ENCODE results near the gene TMEM38B. TPM values are rescaled to one million over a fixed set of nuclear protein-coding genes. Genes with fewer than 3 reads are reported as not detected.

The TMEM38B gene
- total RNA-seq, 1 donor from 2014 or later = 9.3 TPM

- H3K79me2 ChIP-seq (ENCODE audit: insufficient read depth, low read length) = no peaks in the 10 kb centered on the region
- DNase-seq (ENCODE audit: low read depth) (no peak), FAIRE-seq (no peak)
- Mint-ChIP-seq H3K9me3 (ENCODE audit: unreplicated experiment) (peaks cover under 1% of the 10 kb centered on the region), H3K4me1 (ENCODE audit: low read depth, unreplicated experiment) (no peaks in the 10 kb centered on the region), H3K36me3 (ENCODE audit: low read depth, unreplicated experiment) (no peaks in the 10 kb centered on the region), H3K27me3 (ENCODE audit: low read depth, unreplicated experiment) (peaks cover 4% of the 10 kb centered on the region), H3K27ac (ENCODE audit: unreplicated experiment) (no peak overlapping the region), H3K4me3 (ENCODE audit: unreplicated experiment) (no peak overlapping the region)
- no peak overlapping the region for H3K4me3 ChIP-seq (ENCODE audit: insufficient read depth, low read depth, low read length)
- H4K20me1 ChIP-seq (ENCODE audit: insufficient read depth, low read length) = no peaks in the 10 kb centered on the region
- no peaks in the 10 kb centered on the region for H3K36me3 ChIP-seq (ENCODE audit: insufficient read depth, low read length)
- H3K9ac ChIP-seq (ENCODE audit: low read length) = no peak overlapping the region
- H3K4me1 ChIP-seq (ENCODE audit: insufficient read depth, low read length) = no peaks in the 10 kb centered on the region
- no peaks in the 10 kb centered on the region for H3K9me3 ChIP-seq (ENCODE audit: insufficient read depth, low read depth, low read length)
- no peak for TF ChIP-seq EZH2 (IDR thresholded peaks at IDR 0.05; ENCODE audit: insufficient read depth, low read length)
- TF ChIP-seq, protein P1, sequence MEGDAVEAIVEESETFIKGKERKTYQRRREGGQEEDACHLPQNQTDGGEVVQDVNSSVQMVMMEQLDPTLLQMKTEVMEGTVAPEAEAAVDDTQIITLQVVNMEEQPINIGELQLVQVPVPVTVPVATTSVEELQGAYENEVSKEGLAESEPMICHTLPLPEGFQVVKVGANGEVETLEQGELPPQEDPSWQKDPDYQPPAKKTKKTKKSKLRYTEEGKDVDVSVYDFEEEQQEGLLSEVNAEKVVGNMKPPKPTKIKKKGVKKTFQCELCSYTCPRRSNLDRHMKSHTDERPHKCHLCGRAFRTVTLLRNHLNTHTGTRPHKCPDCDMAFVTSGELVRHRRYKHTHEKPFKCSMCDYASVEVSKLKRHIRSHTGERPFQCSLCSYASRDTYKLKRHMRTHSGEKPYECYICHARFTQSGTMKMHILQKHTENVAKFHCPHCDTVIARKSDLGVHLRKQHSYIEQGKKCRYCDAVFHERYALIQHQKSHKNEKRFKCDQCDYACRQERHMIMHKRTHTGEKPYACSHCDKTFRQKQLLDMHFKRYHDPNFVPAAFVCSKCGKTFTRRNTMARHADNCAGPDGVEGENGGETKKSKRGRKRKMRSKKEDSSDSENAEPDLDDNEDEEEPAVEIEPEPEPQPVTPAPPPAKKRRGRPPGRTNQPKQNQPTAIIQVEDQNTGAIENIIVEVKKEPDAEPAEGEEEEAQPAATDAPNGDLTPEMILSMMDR (IDR thresholded peaks at IDR 0.05; ENCODE audit: insufficient read depth, low read depth, low read length) = no peak
- H2AFZ ChIP-seq (ENCODE audit: low read depth, low read length) = no peak overlapping the region
- H3K27me3 ChIP-seq (ENCODE audit: insufficient read depth, low read length) = no peaks in the 10 kb centered on the region
- H3K4me2 ChIP-seq (ENCODE audit: low read length) = no peak overlapping the region
- H3K27ac ChIP-seq (ENCODE audit: low read depth, low read length) = no peak overlapping the region
These were observed 122.6 kb downstream of the TMEM38B start for GRCh38 chr9:105816981-105817380.

GRCh38 chr9:105818903-105819302 is 124.6 kb downstream of the TMEM38B start:
- H3K4me3 Mint-ChIP-seq (ENCODE audit: unreplicated experiment) = no peak overlapping the region
- H3K36me3 Mint-ChIP-seq (ENCODE audit: low read depth, unreplicated experiment) = no peaks in the 10 kb centered on the region
- no peak for FAIRE-seq
- peaks cover 11% of the 10 kb centered on the region for H3K27me3 Mint-ChIP-seq (ENCODE audit: low read depth, unreplicated experiment)
- Histone ChIP-seq H3K9me3 (ENCODE audit: insufficient read depth, low read depth, low read length) (no peaks in the 10 kb centered on the region), H3K4me1 (ENCODE audit: insufficient read depth, low read length) (no peaks in the 10 kb centered on the region), H2AFZ (ENCODE audit: low read depth, low read length) (no peak overlapping the region), H3K4me3 (ENCODE audit: insufficient read depth, low read depth, low read length) (no peak overlapping the region), H3K79me2 (ENCODE audit: insufficient read depth, low read length) (no peaks in the 10 kb centered on the region), H3K27me3 (ENCODE audit: insufficient read depth, low read length) (no peaks in the 10 kb centered on the region), H3K27ac (ENCODE audit: low read depth, low read length) (no peak overlapping the region), H3K4me2 (ENCODE audit: low read length) (no peak overlapping the region), H4K20me1 (ENCODE audit: insufficient read depth, low read length) (no peaks in the 10 kb centered on the region), H3K36me3 (ENCODE audit: insufficient read depth, low read length) (no peaks in the 10 kb centered on the region), H3K9ac (ENCODE audit: low read length) (no peak overlapping the region)
- H3K27ac Mint-ChIP-seq (ENCODE audit: unreplicated experiment) = no peak overlapping the region
- peaks cover 1% of the 10 kb centered on the region for H3K9me3 Mint-ChIP-seq (ENCODE audit: unreplicated experiment)
- DNase-seq (ENCODE audit: low read depth) = no peak
- no peak for TF ChIP-seq EZH2 (IDR thresholded peaks at IDR 0.05; ENCODE audit: insufficient read depth, low read length)
- TF ChIP-seq, protein P1 (IDR thresholded peaks at IDR 0.05; ENCODE audit: insufficient read depth, low read depth, low read length) = no peak
- H3K4me1 Mint-ChIP-seq (ENCODE audit: low read depth, unreplicated experiment) = no peaks in the 10 kb centered on the region

DNA sequence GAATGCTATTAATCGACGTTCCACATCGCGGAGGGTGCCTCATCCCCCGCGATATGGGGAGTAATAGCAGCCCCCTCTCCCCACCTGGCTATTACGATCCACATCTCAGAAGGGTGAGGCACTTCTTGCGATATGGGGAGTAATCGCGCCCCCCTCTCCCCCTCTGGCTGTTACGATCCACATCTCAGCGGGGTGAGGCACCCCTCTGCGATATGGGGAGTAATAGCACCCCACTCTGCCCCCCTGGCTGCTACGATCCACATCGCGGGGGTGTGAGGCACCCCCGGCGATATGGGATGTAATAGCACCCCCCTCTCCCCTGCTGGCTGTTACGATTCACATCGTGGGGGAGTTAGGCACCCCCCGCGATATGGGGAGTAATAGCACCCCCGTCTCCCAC is 128.5 kb downstream of the TMEM38B start:
- H3K9ac ChIP-seq (ENCODE audit: low read length) = no peak overlapping the region
- peaks cover 11% of the 10 kb centered on the region for H3K27me3 Mint-ChIP-seq (ENCODE audit: low read depth, unreplicated experiment)
- no peaks in the 10 kb centered on the region for H3K4me1 Mint-ChIP-seq (ENCODE audit: low read depth, unreplicated experiment)
- no peak overlapping the region for H3K27ac ChIP-seq (ENCODE audit: low read depth, low read length)
- no peaks in the 10 kb centered on the region for H3K36me3 ChIP-seq (ENCODE audit: insufficient read depth, low read length)
- no peaks in the 10 kb centered on the region for H3K4me1 ChIP-seq (ENCODE audit: insufficient read depth, low read length)
- H3K4me3 Mint-ChIP-seq (ENCODE audit: unreplicated experiment) = no peak overlapping the region
- H3K27ac Mint-ChIP-seq (ENCODE audit: unreplicated experiment) = no peak overlapping the region
- H3K9me3 Mint-ChIP-seq (ENCODE audit: unreplicated experiment) = peaks cover 1% of the 10 kb centered on the region
- DNase-seq (ENCODE audit: low read depth) (no peak), FAIRE-seq (no peak)
- H3K4me3 ChIP-seq (ENCODE audit: insufficient read depth, low read depth, low read length) = no peak overlapping the region
- no peaks in the 10 kb centered on the region for H3K36me3 Mint-ChIP-seq (ENCODE audit: low read depth, unreplicated experiment)
- H3K9me3 ChIP-seq (ENCODE audit: insufficient read depth, low read depth, low read length) = no peaks in the 10 kb centered on the region
- no peaks in the 10 kb centered on the region for H4K20me1 ChIP-seq (ENCODE audit: insufficient read depth, low read length)
- TF ChIP-seq EZH2 (IDR thresholded peaks at IDR 0.05; ENCODE audit: insufficient read depth, low read length) = no peak
- TF ChIP-seq, protein P1 (IDR thresholded peaks at IDR 0.05; ENCODE audit: insufficient read depth, low read depth, low read length) = no peak
- no peak overlapping the region for H3K4me2 ChIP-seq (ENCODE audit: low read length)
- H3K79me2 ChIP-seq (ENCODE audit: insufficient read depth, low read length) = no peaks in the 10 kb centered on the region
- no peak overlapping the region for H2AFZ ChIP-seq (ENCODE audit: low read depth, low read length)
- no peaks in the 10 kb centered on the region for H3K27me3 ChIP-seq (ENCODE audit: insufficient read depth, low read length)

Other genes starting within 250 kb of the TMEM38B start
- gene FSD1L, start 246.5 kb upstream of the TMEM38B start, total RNA-seq = 4.7 and 7.0 TPM in 2 replicates
- gene FKTN, start 136.4 kb upstream of the TMEM38B start, total RNA-seq = 17.5 and 21.1 TPM in 2 replicates
- not detected in 2 replicates for gene TAL2, start 32.1 kb upstream of the TMEM38B start, total RNA-seq